Measurements from ENCODE around the gene PWWP2B. TPM values are rescaled to one million over a fixed set of nuclear protein-coding genes. Genes with fewer than 3 reads are reported as not detected.

Gene PWWP2B
- polyA plus RNA-seq, 2 of the 4 experiments (the other 2 are of a cell fraction), result 2.8 to 7.3 TPM

DNA sequence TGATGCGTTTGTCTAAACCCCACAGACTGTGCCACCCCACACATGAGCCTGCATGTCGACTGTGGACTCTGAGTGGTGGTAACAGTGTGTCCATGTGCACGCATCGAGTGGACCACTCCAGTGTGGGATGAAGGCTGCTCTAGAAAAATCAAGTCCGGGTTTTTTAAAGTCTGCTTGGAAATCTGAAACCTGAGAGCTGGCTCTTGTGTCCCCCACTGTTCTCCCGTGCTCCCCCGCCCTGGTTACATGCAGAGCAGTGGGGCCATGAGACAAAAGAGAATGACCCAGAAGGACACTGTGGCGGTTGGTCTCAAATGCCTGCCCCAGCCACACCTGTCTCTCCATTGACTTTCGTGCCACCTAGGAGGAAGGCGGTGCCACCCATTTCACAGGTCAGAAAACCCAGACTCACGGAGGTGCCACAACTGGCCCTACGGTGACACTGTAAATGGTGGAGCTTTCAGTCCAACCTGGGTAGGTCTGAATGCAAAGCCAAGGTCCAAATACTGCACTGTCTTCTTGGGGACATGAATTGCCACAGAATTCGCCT, 27.3 kb upstream of the PWWP2B start (continued):
- TF ChIP-seq, protein P1, sequence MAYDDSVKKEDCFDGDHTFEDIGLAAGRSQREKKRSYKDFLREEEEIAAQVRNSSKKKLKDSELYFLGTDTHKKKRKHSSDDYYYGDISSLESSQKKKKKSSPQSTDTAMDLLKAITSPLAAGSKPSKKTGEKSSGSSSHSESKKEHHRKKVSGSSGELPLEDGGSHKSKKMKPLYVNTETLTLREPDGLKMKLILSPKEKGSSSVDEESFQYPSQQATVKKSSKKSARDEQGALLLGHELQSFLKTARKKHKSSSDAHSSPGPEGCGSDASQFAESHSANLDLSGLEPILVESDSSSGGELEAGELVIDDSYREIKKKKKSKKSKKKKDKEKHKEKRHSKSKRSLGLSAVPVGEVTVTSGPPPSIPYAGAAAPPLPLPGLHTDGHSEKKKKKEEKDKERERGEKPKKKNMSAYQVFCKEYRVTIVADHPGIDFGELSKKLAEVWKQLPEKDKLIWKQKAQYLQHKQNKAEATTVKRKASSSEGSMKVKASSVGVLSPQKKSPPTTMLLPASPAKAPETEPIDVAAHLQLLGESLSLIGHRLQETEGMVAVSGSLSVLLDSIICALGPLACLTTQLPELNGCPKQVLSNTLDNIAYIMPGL (CRISPR knock-in tag; IDR thresholded peaks at IDR 0.05; ENCODE audit: borderline replicate concordance), result no peak
- TF ChIP-seq ATOH8 (CRISPR knock-in tag; IDR thresholded peaks at IDR 0.05; ENCODE audit: low read depth), result no peak
- TF ChIP-seq RARB (CRISPR knock-in tag; IDR thresholded peaks at IDR 0.05), result no peak

DNA sequence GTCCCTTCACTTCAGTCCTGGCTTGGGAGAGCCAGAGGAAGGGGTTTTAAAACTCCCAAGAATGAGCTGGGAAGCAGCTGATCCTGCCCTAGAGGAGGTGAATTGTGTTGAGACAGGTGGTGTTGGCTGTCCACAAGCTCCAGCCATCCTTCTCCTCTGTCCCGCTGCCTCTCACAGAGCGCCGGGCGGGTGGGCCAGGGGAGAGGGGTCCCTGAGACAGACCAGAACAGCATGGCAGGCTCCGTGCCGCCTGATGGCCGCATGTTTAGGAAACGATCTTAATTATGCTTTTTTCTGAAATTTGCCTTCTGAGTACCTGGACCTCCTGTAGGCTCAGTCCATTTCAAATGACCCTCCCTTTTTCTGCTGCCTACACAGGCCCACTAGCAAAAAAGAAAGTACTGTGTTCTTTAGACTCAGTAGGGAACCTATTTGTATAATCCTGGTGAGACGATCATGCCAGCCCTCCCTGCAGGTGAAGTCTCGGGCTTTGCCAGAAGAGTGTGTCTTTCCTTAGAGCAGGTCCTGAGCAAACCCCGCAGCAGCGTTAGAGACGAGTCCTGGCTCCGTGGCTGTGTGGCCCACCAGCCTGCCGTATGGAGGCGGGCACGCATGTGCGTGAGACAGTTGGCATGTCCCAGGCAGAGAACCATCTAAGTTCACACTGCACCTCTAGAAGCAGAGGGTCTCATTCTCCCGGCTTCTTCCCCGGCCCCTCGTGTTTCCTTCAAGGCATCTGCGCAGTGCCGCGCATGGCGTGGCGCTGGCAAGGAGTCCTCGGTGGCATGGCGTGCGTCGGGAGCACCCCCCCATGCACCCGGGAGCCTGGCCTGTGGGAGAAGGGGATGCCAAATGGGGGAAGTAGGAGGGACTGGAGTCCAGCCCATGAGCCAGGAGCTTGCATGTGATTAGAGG, 26.3 kb upstream of the PWWP2B start:
- ATAC-seq (no peak), DNase-seq (ENCODE audit: low read depth in 1 of 2, low spot score in 1 of 2) (no peak), FAIRE-seq (no peak)
- Histone ChIP-seq H3K4me3 (no peak overlapping the region), H3K4me2 (no peak overlapping the region), H3K27ac (no peak overlapping the region), H3K4me1 (no peaks in the 10 kb centered on the region), H3K9me3 (no peaks in the 10 kb centered on the region)
- TF ChIP-seq RNF2 (IDR thresholded peaks at IDR 0.05; ENCODE audit: borderline replicate concordance, low read depth) (no peak), POLR2A (IDR thresholded peaks at IDR 0.05; ENCODE audit: low read length) (no peak), RARB (CRISPR knock-in tag; IDR thresholded peaks at IDR 0.05) (no peak), SREBF2 (IDR thresholded peaks at IDR 0.05) (no peak), ZSCAN20 (CRISPR knock-in tag; IDR thresholded peaks at IDR 0.05) (no peak), RCOR1 (IDR thresholded peaks at IDR 0.05; ENCODE audit: low read depth, low read length) (no peak), FOSL2 (IDR thresholded peaks at IDR 0.05) (no peak), FOSL2 (CRISPR knock-in tag; IDR thresholded peaks at IDR 0.05) (no peak), RFX5 (IDR thresholded peaks at IDR 0.05) (no peak), FOXS1 (CRISPR knock-in tag; IDR thresholded peaks at IDR 0.05) (no peak), MYC (IDR thresholded peaks at IDR 0.05; ENCODE audit: borderline replicate concordance, low read length) (no peak), RAD21 (conservative IDR thresholded peaks at IDR 0.05 in 1 of 2, IDR thresholded peaks at IDR 0.05 in 1 of 2) (no peak), GATA3 (IDR thresholded peaks at IDR 0.05; ENCODE audit: borderline replicate concordance) (no peak), BHLHE40 (IDR thresholded peaks at IDR 0.05; ENCODE audit: low read depth, low read length) (no peak), PHF8 (IDR thresholded peaks at IDR 0.05; ENCODE audit: borderline replicate concordance, low read depth) (no peak), JUNB (IDR thresholded peaks at IDR 0.05) (no peak), NPAS2 (CRISPR knock-in tag; IDR thresholded peaks at IDR 0.05; ENCODE audit: borderline replicate concordance) (no peak), PBX3 (IDR thresholded peaks at IDR 0.05) (no peak), ELK1 (IDR thresholded peaks at IDR 0.05; ENCODE audit: low read depth, low read length) (no peak)
- TF ChIP-seq, protein P2, sequence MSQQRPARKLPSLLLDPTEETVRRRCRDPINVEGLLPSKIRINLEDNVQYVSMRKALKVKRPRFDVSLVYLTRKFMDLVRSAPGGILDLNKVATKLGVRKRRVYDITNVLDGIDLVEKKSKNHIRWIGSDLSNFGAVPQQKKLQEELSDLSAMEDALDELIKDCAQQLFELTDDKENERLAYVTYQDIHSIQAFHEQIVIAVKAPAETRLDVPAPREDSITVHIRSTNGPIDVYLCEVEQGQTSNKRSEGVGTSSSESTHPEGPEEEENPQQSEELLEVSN (IDR thresholded peaks at IDR 0.05; ENCODE audit: borderline replicate concordance, low read depth), result no peak
- TF ChIP-seq, protein P3, sequence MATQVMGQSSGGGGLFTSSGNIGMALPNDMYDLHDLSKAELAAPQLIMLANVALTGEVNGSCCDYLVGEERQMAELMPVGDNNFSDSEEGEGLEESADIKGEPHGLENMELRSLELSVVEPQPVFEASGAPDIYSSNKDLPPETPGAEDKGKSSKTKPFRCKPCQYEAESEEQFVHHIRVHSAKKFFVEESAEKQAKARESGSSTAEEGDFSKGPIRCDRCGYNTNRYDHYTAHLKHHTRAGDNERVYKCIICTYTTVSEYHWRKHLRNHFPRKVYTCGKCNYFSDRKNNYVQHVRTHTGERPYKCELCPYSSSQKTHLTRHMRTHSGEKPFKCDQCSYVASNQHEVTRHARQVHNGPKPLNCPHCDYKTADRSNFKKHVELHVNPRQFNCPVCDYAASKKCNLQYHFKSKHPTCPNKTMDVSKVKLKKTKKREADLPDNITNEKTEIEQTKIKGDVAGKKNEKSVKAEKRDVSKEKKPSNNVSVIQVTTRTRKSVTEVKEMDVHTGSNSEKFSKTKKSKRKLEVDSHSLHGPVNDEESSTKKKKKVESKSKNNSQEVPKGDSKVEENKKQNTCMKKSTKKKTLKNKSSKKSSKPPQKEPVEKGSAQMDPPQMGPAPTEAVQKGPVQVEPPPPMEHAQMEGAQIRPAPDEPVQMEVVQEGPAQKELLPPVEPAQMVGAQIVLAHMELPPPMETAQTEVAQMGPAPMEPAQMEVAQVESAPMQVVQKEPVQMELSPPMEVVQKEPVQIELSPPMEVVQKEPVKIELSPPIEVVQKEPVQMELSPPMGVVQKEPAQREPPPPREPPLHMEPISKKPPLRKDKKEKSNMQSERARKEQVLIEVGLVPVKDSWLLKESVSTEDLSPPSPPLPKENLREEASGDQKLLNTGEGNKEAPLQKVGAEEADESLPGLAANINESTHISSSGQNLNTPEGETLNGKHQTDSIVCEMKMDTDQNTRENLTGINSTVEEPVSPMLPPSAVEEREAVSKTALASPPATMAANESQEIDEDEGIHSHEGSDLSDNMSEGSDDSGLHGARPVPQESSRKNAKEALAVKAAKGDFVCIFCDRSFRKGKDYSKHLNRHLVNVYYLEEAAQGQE (IDR thresholded peaks at IDR 0.05), result no peak
- 90% methylated on average over 30 of the region's 31 CpGs for WGBS (ENCODE audit: missing lambda C conversion rate)
- ChIA-PET CTCF (interaction anchor here (0.6 to 2.3 kb wide), 3 partner anchors 75 to 366 kb away, joined by 3 to 11 read pairs (median 5); no protein-coding TSS in a partner anchor), POLR2A (interaction anchor here (0.5 kb wide), 1 partner anchor 76 kb away, joined by 3 read pairs; no protein-coding TSS in a partner anchor)
